Activated CD8-positive, alpha-beta memory T cell treated with anti-CD3 and anti-CD28 coated beads, Interleukin-2, amount 50 U/mL, for 4 hours (primary cell): ENCODE data around the gene CMTM4.
"Not testable (repeated sequence)": the region's sequence is repeated elsewhere in the genome, so short reads cannot be mapped to it uniquely, and the experiment has no call there.

Experiments used
- DNase-seq: peaks from one replicate; pipeline ENCODE4 v3.0.0-alpha.2; 2020

CMTM4 gene

GRCh38 chr16:66703406-66704215 lies 7.1 kb upstream of the CMTM4 start:
- no peak for DNase-seq

- DNase-seq: no peak
Observed at GRCh38 chr16:66701516-66701915, 5.0 kb upstream of the CMTM4 start.

GRCh38 chr16:66701026-66701425 lies 4.5 kb upstream of the CMTM4 start:
- no peak for DNase-seq

GRCh38 chr16:66699898-66700297 lies 3.4 kb upstream of the CMTM4 start:
- no peak for DNase-seq

GRCh38 chr16:66698046-66698445 lies 1.5 kb upstream of the CMTM4 start:
- no peak for DNase-seq

GRCh38 chr16:66695935-66696668 lies 441 bp downstream of the CMTM4 start:
- DNase-seq: peak; percentile 18

- DNase-seq: no peak
Observed at GRCh38 chr16:66695471-66695934, 1.0 kb downstream of the CMTM4 start.

GRCh38 chr16:66693149-66693548 lies 3.4 kb downstream of the CMTM4 start:
- no peak for DNase-seq

- no peak for DNase-seq
Observed at GRCh38 chr16:66692341-66692740, 4.2 kb downstream of the CMTM4 start.

- no peak for DNase-seq
Observed at GRCh38 chr16:66691234-66691633, 5.3 kb downstream of the CMTM4 start.

GRCh38 chr16:66690106-66690847 lies 6.3 kb downstream of the CMTM4 start:
- no peak for DNase-seq

GRCh38 chr16:66689282-66689681 lies 7.3 kb downstream of the CMTM4 start:
- DNase-seq: no peak

GRCh38 chr16:66687906-66688625 lies 8.5 kb downstream of the CMTM4 start:
- DNase-seq: no peak

- not testable (repeated sequence) for DNase-seq
Observed at GRCh38 chr16:66685501-66686115, 10.9 kb downstream of the CMTM4 start.

- DNase-seq: no peak
Observed at GRCh38 chr16:66682271-66682670, 14.3 kb downstream of the CMTM4 start.

GRCh38 chr16:66681676-66682075 lies 14.9 kb downstream of the CMTM4 start:
- DNase-seq: no peak

- no peak for DNase-seq
Observed at GRCh38 chr16:66678337-66678736, 18.2 kb downstream of the CMTM4 start.

- no peak for DNase-seq
Observed at GRCh38 chr16:66677836-66678235, 18.7 kb downstream of the CMTM4 start.

GRCh38 chr16:66677179-66677578 lies 19.4 kb downstream of the CMTM4 start:
- DNase-seq: no peak

GRCh38 chr16:66676599-66676998 lies 19.9 kb downstream of the CMTM4 start:
- DNase-seq: no peak

GRCh38 chr16:66673691-66674090 lies 22.9 kb downstream of the CMTM4 start:
- DNase-seq: no peak

GRCh38 chr16:66670691-66671388 lies 25.7 kb downstream of the CMTM4 start:
- DNase-seq: no peak
